HCT116 (cell line): ENCODE measurements around the gene IPO13. TPM values are rescaled to one million over a fixed set of nuclear protein-coding genes. Genes with fewer than 3 reads are reported as not detected.

Source experiments
- ATAC-seq: fragments of 200-7000 bp; cut with Tn5 transposase; 2 replicates; pipeline ENCODE4 v1.9.1; 2020; ENCODE audit warnings: mild to moderate bottlenecking, moderate library complexity
- BruUV-seq: library from RNA; stranded (reverse); fragments of 400-500 nt; replicated peaks from 2 replicates; lab custom pipeline; 2021; lab: Mats Ljungman, UMichigan
- CTCF ChIA-PET: fragments of 300-600 bp; sonication (Branson Sonifier 250); formaldehyde crosslinking; loops from one replicate; lab custom pipeline; 2021; ENCODE audit warnings: antibody characterized with exemption; lab: Charles Lee
- POLR2A ChIA-PET: fragments of 300-600, 350-600 bp; sonication (Branson Sonifier 250); formaldehyde crosslinking; loops from one replicate; lab custom pipeline; 2021; ENCODE audit warnings: antibody characterized with exemption; lab: Charles Lee
- RAD21 ChIA-PET, 2 experiments: fragments of 300-600 bp; sonication (Branson Sonifier 250); formaldehyde crosslinking; loops; one replicate each; lab custom pipeline; 2023; ENCODE audit warnings: low total read pairs in 2 of 2; ENCODE audit not compliant: uncharacterized antibody in 2 of 2, unreplicated experiment in 2 of 2, low non-redundant PET in 1 of 2; lab: Charles Lee
- DNase-seq: peaks from one replicate; pipeline ENCODE4 v3.0.0-alpha.2; 2010; ENCODE audit warnings: low read depth, low spot score
- H2AFZ ChIP-seq: fragments of 200-600 bp; shearing (Covaris generic), sonication (generic); 2 replicates; pipeline ENCODE4 v1.6.1; 2017; ENCODE audit warnings: low read depth, mixed run types, mixed read lengths, antibody characterized with exemption, low read length; ENCODE audit not compliant: poor library complexity, severe bottlenecking
- H3K27ac ChIP-seq: 2 replicates; pipeline ENCODE4 v1.5.1; 2012; ENCODE audit warnings: low read depth, low read length
- H3K27me3 ChIP-seq: fragments of 200-600 bp; sonication (generic); 2 replicates; pipeline ENCODE4 v1.6.1; 2016; ENCODE audit warnings: mixed run types, low read length, mixed read lengths; ENCODE audit not compliant: insufficient read depth
- H3K36me3 ChIP-seq, 2 experiments: fragments of 200-500 bp in 1 of 2; fragments of 200-600 bp in 1 of 2; sonication (Bioruptor generic) in 1 of 2; sonication (generic) in 1 of 2; 2 replicates each; pipeline versions ENCODE4 v1.5.1 to v1.6.1; 2014 to 2016; ENCODE audit warnings: low read length in 2 of 2, inconsistent platforms in 1 of 2, mixed read lengths in 1 of 2, mixed run types in 1 of 2; ENCODE audit not compliant: insufficient read depth in 2 of 2, control insufficient read depth in 1 of 2
- H3K4me1 ChIP-seq, 2 experiments: fragments of 200-600 bp in 1 of 2; sonication (generic) in 1 of 2; 2 replicates each; pipeline versions ENCODE4 v1.5.1 to v1.6.1; 2012 to 2017; ENCODE audit warnings: low read length in 2 of 2, inconsistent platforms in 1 of 2, mild to moderate bottlenecking in 1 of 2, mixed read lengths in 1 of 2, mixed run types in 1 of 2, moderate library complexity in 1 of 2; ENCODE audit not compliant: insufficient read depth in 2 of 2, control insufficient read depth in 1 of 2
- H3K4me2 ChIP-seq: fragments of 200-600 bp; sonication (generic); 2 replicates; pipeline ENCODE4 v1.6.1; 2017; ENCODE audit warnings: mixed run types, low read length, mixed read lengths
- H3K4me3 ChIP-seq, 2 experiments: fragments of 200-600 bp in 1 of 2; sonication (generic) in 1 of 2; replicated peaks in 1 of 2; 2 replicates each; pipeline ENCODE4 v1.5.1; 2011 to 2016; ENCODE audit warnings: low read length in 2 of 2, control low read depth in 1 of 2, low read depth in 1 of 2, mild to moderate bottlenecking in 1 of 2, mixed read lengths in 1 of 2, mixed run types in 1 of 2
- H3K79me2 ChIP-seq: fragments of 200-600 bp; sonication (generic); 2 replicates; pipeline ENCODE4 v1.6.1; 2017; ENCODE audit warnings: mild to moderate bottlenecking, mixed run types, low read length, moderate library complexity, mixed read lengths; ENCODE audit not compliant: insufficient read depth
- H3K9ac ChIP-seq: fragments of 200-600 bp; sonication (generic); 2 replicates; pipeline ENCODE4 v1.6.1; 2016; ENCODE audit warnings: low read length, mixed read lengths
- H3K9me2 ChIP-seq: fragments of 200-600 bp; sonication (generic), shearing (Covaris generic); 2 replicates; pipeline ENCODE4 v1.6.1; 2017; ENCODE audit warnings: mixed run types, mild to moderate bottlenecking, moderate library complexity; ENCODE audit not compliant: insufficient read depth
- H3K9me3 ChIP-seq, 2 experiments: fragments of 200-500 bp in 1 of 2; fragments of 200-600 bp in 1 of 2; sonication (Bioruptor generic) in 1 of 2; sonication (generic) in 1 of 2; 2 replicates each; pipeline ENCODE4 v1.6.1; 2014 to 2017; ENCODE audit warnings: low read length in 2 of 2, mixed read lengths in 2 of 2, inconsistent platforms in 1 of 2, low read depth in 1 of 2, mild to moderate bottlenecking in 1 of 2, mixed run types in 1 of 2, moderate library complexity in 1 of 2; ENCODE audit not compliant: control insufficient read depth in 1 of 2, insufficient read depth in 1 of 2
- H4K20me1 ChIP-seq: fragments of 200-600 bp; sonication (generic), shearing (Covaris generic); 2 replicates; pipeline ENCODE4 v1.6.1; 2017; ENCODE audit warnings: mixed run types, mild to moderate bottlenecking, moderate library complexity; ENCODE audit not compliant: insufficient read depth
- CEBPB ChIP-seq: IDR thresholded peaks from 2 replicates; pipeline ENCODE4 v1.6.1; 2012; ENCODE audit warnings: low read depth
- ELF1 ChIP-seq: IDR thresholded peaks from 2 replicates; pipeline ENCODE4 v1.6.1; 2012; ENCODE audit warnings: low read depth, borderline replicate concordance
- JUND ChIP-seq: IDR thresholded peaks from 2 replicates; pipeline ENCODE4 v1.6.1; 2012
- RAD21 ChIP-seq: IDR thresholded peaks from 2 replicates; pipeline ENCODE4 v1.6.1; 2012; ENCODE audit warnings: low read depth, mild to moderate bottlenecking
- SIN3A ChIP-seq: IDR thresholded peaks from 2 replicates; pipeline ENCODE4 v1.6.1; 2012; ENCODE audit warnings: low read depth
- SP1 ChIP-seq: IDR thresholded peaks from 2 replicates; pipeline ENCODE4 v1.6.1; 2012; ENCODE audit warnings: low read depth
- SRF ChIP-seq: IDR thresholded peaks from 2 replicates; pipeline ENCODE4 v1.6.1; 2012; ENCODE audit warnings: low read depth
- TCF7L2 ChIP-seq: IDR thresholded peaks from 2 replicates; pipeline ENCODE4 v1.7.0; 2011; ENCODE audit warnings: borderline replicate concordance, inconsistent platforms; ENCODE audit not compliant: insufficient read depth, insufficient read length; ENCODE audit errors: extremely low read depth
- YY1 ChIP-seq: IDR thresholded peaks from 2 replicates; pipeline ENCODE4 v1.6.1; 2011; ENCODE audit warnings: low read length, low read depth, moderate library complexity, mild to moderate bottlenecking; ENCODE audit not compliant: insufficient replicate concordance; ENCODE audit errors: extremely low read depth
- ZFX ChIP-seq: fragments of 450-650 bp; IDR thresholded peaks from 2 replicates; pipeline ENCODE4 v1.6.1; 2017
- ZNF274 ChIP-seq: fragments of 200-500 bp; sonication (Bioruptor generic); IDR thresholded peaks from 2 replicates; pipeline ENCODE4 v1.6.1; 2014; ENCODE audit warnings: mild to moderate bottlenecking, low read depth, low read length, inconsistent platforms
- intact Hi-C: fragments of 100-400 bp; cut with micrococcal nuclease; formaldehyde crosslinking; loops from 2 replicates; pipeline ENCODE4 v1.10.0; 2022
- total RNA-seq: library from RNA; stranded (reverse); gene quantifications from one replicate; pipeline ENCODE4 v1.2.1, GENCODE V29; 2021; ENCODE audit not compliant: unreplicated experiment
- TF ChIP-seq, protein P1 (sequence below): IDR thresholded peaks from 2 replicates; pipeline ENCODE4 v1.6.1; 2012
- TF ChIP-seq, protein P2 (sequence below): IDR thresholded peaks from 2 replicates; pipeline ENCODE4 v1.6.1; 2012
- TF ChIP-seq, protein P3 (sequence below): IDR thresholded peaks from 2 replicates; pipeline ENCODE4 v1.6.1; 2012; ENCODE audit warnings: low read depth

Gene IPO13
- total RNA-seq, 1 experiment from 2014 or later = 18.7 TPM

DNA sequence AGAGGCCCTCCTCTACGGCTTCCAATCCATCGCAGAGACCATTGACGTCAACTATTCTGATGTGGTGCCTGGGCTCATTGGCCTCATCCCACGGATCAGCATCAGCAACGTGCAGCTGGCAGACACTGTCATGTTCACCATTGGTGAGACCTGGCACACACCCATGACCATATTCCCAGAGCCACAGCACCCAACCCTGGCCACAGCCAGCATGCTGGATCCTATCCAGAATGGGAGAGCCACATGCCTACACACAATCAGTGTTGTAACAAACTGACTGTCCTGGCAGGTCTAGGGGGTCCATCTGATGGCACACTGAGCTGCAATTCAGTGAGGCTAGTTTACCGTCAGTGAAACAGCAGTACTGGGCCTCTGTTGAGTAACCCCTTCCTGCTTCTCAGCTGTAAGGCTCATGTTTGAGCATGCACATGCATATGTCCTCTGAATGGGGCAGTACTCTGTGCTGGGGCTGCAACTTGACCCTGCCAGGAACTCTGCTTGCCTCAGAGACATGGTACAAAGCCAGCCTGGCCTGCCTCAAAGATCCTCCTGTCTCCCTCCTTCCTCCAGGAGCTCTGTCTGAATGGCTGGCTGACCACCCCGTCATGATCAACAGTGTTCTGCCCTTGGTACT is 10.8 kb downstream of the IPO13 start:
- POLR2A ChIA-PET = no interaction called here
- CTCF ChIA-PET = no interaction called here
- Histone ChIP-seq H3K27ac (no peak overlapping the region), H3K27me3 (no peaks in the 10 kb centered on the region), H3K36me3 (peaks cover 0 to 4% of the 10 kb centered on the region in 2 experiments; a peak in 2 of 4 replicates), H2AFZ (no peak overlapping the region), H3K9me3 (no peaks in the 10 kb centered on the region), H3K4me1 (no peaks in the 10 kb centered on the region), H3K4me2 (no peak overlapping the region), H3K9ac (no peak overlapping the region), H3K9me2 (no peaks in the 10 kb centered on the region), H3K79me2 (no peaks in the 10 kb centered on the region), H4K20me1 (no peaks in the 10 kb centered on the region), H3K4me3 (no peak overlapping the region)
- BruUV-seq = no TSS peak
- intact Hi-C loops = no loop called here
- RAD21 ChIA-PET = no interaction called here
- no peak for TF ChIP-seq ZFX
- TF ChIP-seq JUND = no peak
- no peak for TF ChIP-seq TCF7L2
- no peak for TF ChIP-seq ELF1
- TF ChIP-seq SP1 = no peak
- TF ChIP-seq SIN3A = no peak
- no peak for TF ChIP-seq SRF
- no peak for TF ChIP-seq CEBPB
- no peak for TF ChIP-seq YY1
- TF ChIP-seq, protein P1, sequence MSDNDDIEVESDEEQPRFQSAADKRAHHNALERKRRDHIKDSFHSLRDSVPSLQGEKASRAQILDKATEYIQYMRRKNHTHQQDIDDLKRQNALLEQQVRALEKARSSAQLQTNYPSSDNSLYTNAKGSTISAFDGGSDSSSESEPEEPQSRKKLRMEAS = no peak
- no peak for TF ChIP-seq ZNF274
- TF ChIP-seq, protein P2, sequence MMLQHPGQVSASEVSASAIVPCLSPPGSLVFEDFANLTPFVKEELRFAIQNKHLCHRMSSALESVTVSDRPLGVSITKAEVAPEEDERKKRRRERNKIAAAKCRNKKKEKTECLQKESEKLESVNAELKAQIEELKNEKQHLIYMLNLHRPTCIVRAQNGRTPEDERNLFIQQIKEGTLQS = no peak
- no peak for TF ChIP-seq RAD21
- TF ChIP-seq, protein P3, sequence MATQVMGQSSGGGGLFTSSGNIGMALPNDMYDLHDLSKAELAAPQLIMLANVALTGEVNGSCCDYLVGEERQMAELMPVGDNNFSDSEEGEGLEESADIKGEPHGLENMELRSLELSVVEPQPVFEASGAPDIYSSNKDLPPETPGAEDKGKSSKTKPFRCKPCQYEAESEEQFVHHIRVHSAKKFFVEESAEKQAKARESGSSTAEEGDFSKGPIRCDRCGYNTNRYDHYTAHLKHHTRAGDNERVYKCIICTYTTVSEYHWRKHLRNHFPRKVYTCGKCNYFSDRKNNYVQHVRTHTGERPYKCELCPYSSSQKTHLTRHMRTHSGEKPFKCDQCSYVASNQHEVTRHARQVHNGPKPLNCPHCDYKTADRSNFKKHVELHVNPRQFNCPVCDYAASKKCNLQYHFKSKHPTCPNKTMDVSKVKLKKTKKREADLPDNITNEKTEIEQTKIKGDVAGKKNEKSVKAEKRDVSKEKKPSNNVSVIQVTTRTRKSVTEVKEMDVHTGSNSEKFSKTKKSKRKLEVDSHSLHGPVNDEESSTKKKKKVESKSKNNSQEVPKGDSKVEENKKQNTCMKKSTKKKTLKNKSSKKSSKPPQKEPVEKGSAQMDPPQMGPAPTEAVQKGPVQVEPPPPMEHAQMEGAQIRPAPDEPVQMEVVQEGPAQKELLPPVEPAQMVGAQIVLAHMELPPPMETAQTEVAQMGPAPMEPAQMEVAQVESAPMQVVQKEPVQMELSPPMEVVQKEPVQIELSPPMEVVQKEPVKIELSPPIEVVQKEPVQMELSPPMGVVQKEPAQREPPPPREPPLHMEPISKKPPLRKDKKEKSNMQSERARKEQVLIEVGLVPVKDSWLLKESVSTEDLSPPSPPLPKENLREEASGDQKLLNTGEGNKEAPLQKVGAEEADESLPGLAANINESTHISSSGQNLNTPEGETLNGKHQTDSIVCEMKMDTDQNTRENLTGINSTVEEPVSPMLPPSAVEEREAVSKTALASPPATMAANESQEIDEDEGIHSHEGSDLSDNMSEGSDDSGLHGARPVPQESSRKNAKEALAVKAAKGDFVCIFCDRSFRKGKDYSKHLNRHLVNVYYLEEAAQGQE = no peak
- DNase-seq (no peak), ATAC-seq (no peak)
